HepG2 (cell line): ENCODE results near the gene ABCC1. TPM values are rescaled to one million over a fixed set of nuclear protein-coding genes. Genes with fewer than 3 reads are reported as not detected.

Experiments
- ATAC-seq: fragments of 200-7000 bp; cut with Tn5 transposase; 3 replicates; pipeline ENCODE4 v1.9.1; 2020; ENCODE audit warnings: mild to moderate bottlenecking, moderate library complexity
- BruUV-seq: library from RNA; stranded (reverse); fragments of 400-500 nt; replicated peaks from 2 replicates; lab custom pipeline; 2021; lab: Mats Ljungman, UMichigan
- CTCF ChIA-PET: fragments of 300-600 bp; formaldehyde crosslinking; extraction: SDS; loops from one replicate; lab custom pipeline; 2021; ENCODE audit warnings: low total read pairs, inconsistent platforms, low intra/inter-chr PET ratio; lab: Yijun Ruan, JAX
- POLR2A ChIA-PET: fragments of 350-600 bp; sonication (Branson Sonifier 250); formaldehyde crosslinking; loops from one replicate; lab custom pipeline; 2020; ENCODE audit warnings: antibody characterized with exemption, inconsistent platforms; lab: Yijun Ruan, JAX
- DNase-seq: peaks from one replicate; pipeline ENCODE4 v3.0.0-alpha.2; 2015; ENCODE audit warnings: low spot score
- FAIRE-seq: peaks from 3 replicates; lab custom pipeline; 2011; peaks lifted over from hg19 to GRCh38; lab: Jason Lieb, UNC
- H2AFZ ChIP-seq: one replicate; pipeline ENCODE4 v1.6.1; 2011; ENCODE audit warnings: low read length, inconsistent platforms
- H3K27ac ChIP-seq: fragments of 300-600 bp; 3 replicates; pipeline ENCODE4 v1.8.0; 2011; ENCODE audit warnings: mixed run types, mild to moderate bottlenecking, mixed read lengths, low read length, inconsistent platforms; ENCODE audit not compliant: insufficient read depth; ENCODE audit errors: extremely low read length
- H3K27me3 ChIP-seq, 2 experiments: fragments of 200-600 bp in 1 of 2; 2 replicates in 1 of 2; 3 replicates in 1 of 2; pipeline versions ENCODE4 v1.6.0 to v1.8.0; 2011; ENCODE audit warnings: low read length in 2 of 2, mild to moderate bottlenecking in 2 of 2, moderate library complexity in 2 of 2, inconsistent platforms in 1 of 2; ENCODE audit not compliant: insufficient read depth in 2 of 2, control insufficient read depth in 1 of 2
- H3K36me3 ChIP-seq, 2 experiments: fragments of 200-600 bp in 1 of 2; replicated peaks in 1 of 2; 2 replicates in 1 of 2; 3 replicates in 1 of 2; pipeline versions ENCODE4 v1.5.1 to v1.8.0; 2011; ENCODE audit warnings: low read length in 2 of 2, inconsistent platforms in 1 of 2; ENCODE audit not compliant: insufficient read depth in 2 of 2, control insufficient read depth in 1 of 2
- H3K4me1 ChIP-seq: 2 replicates; pipeline ENCODE4 v1.5.1; 2012; ENCODE audit warnings: low read length, inconsistent platforms; ENCODE audit not compliant: insufficient read depth
- H3K4me2 ChIP-seq: 2 replicates; pipeline ENCODE4 v1.6.0; 2011; ENCODE audit warnings: low read depth, low read length, inconsistent platforms
- H3K4me3 ChIP-seq, 3 experiments: fragments of 200-600 bp in 1 of 3; sonication (generic), shearing (Covaris generic) in 1 of 3; replicated peaks in 1 of 3; 2 replicates each; pipeline ENCODE4 v1.5.1; 2011 to 2016; ENCODE audit warnings: low read length in 3 of 3, inconsistent platforms in 2 of 3, low read depth in 2 of 3, mild to moderate bottlenecking in 2 of 3, control low read depth in 1 of 3, mixed read lengths in 1 of 3; ENCODE audit not compliant: insufficient read depth in 1 of 3
- H3K79me2 ChIP-seq: one replicate; pipeline ENCODE4 v1.6.1; 2011; ENCODE audit warnings: low read length, inconsistent platforms; ENCODE audit not compliant: insufficient read depth
- H3K9ac ChIP-seq: 2 replicates; pipeline ENCODE4 v1.6.0; 2011; ENCODE audit warnings: mild to moderate bottlenecking, low read depth, low read length, inconsistent platforms; ENCODE audit not compliant: insufficient read depth
- H3K9me3 ChIP-seq: 2 replicates; pipeline ENCODE4 v1.5.1; 2012; ENCODE audit warnings: mild to moderate bottlenecking, low read length
- H4K20me1 ChIP-seq: 2 replicates; pipeline ENCODE4 v1.6.0; 2011; ENCODE audit warnings: inconsistent platforms, mild to moderate bottlenecking, low read length, moderate library complexity; ENCODE audit not compliant: insufficient read depth
- DMAP1 ChIP-seq: IDR thresholded peaks from 2 replicates; pipeline ENCODE4 v1.6.1; 2016
- EED ChIP-seq: sonication (generic); formaldehyde crosslinking; IDR thresholded peaks from 2 replicates; pipeline ENCODE4 v1.5.0; 2020; ENCODE audit warnings: mild to moderate bottlenecking, missing genetic modification reagents
- MIER3 ChIP-seq: IDR thresholded peaks from 2 replicates; pipeline ENCODE4 v1.6.1; 2016; ENCODE audit warnings: missing compliant biosample characterization, borderline replicate concordance
- MYPOP ChIP-seq: sonication (generic); formaldehyde crosslinking; IDR thresholded peaks from 2 replicates; pipeline ENCODE4 v1.8.1; 2023; ENCODE audit warnings: mild to moderate bottlenecking, moderate library complexity, missing genetic modification reagents
- NFKBIZ ChIP-seq: IDR thresholded peaks from 2 replicates; pipeline ENCODE4 v1.6.1; 2018; ENCODE audit warnings: missing genetic modification reagents, missing compliant biosample characterization
- NFRKB ChIP-seq: fragments of 450-650 bp; IDR thresholded peaks from 2 replicates; pipeline ENCODE4 v1.6.1; 2017
- PCBP2 ChIP-seq: fragments of 200-400 bp; formaldehyde crosslinking; optimal IDR thresholded peaks from 2 replicates; pipeline ENCODE3; 2018; ENCODE audit warnings: low read length, low read depth; ENCODE audit not compliant: poor library complexity, severe bottlenecking
- SIX1 ChIP-seq: sonication (generic); formaldehyde crosslinking; IDR thresholded peaks from 2 replicates; pipeline ENCODE4 v1.4.0; 2020; ENCODE audit warnings: missing genetic modification reagents, borderline replicate concordance
- SMARCC2 ChIP-seq: fragments of 450-650 bp; IDR thresholded peaks from 2 replicates; pipeline ENCODE4 v1.6.1; 2017; ENCODE audit warnings: antibody characterized with exemption, mild to moderate bottlenecking
- ZFX ChIP-seq: sonication (generic); formaldehyde crosslinking; IDR thresholded peaks from 2 replicates; pipeline ENCODE4 v1.4.0; 2020; ENCODE audit warnings: mild to moderate bottlenecking, low read depth, missing genetic modification reagents, moderate library complexity
- ZMYM3 ChIP-seq: sonication (generic); formaldehyde crosslinking; IDR thresholded peaks from 2 replicates; pipeline ENCODE4 v1.5.1; 2020; ENCODE audit warnings: mild to moderate bottlenecking, missing genetic modification reagents
- ZNF180 ChIP-seq: sonication (generic); formaldehyde crosslinking; IDR thresholded peaks from 2 replicates; pipeline ENCODE4 v1.4.0; 2020; ENCODE audit warnings: low read depth, missing genetic modification reagents, borderline replicate concordance
- ZNF441 ChIP-seq: sonication (generic); formaldehyde crosslinking; IDR thresholded peaks from 2 replicates; pipeline ENCODE4 v1.7.0; 2021; ENCODE audit warnings: missing genetic modification reagents, borderline replicate concordance
- ZNF550 ChIP-seq: sonication (generic); formaldehyde crosslinking; IDR thresholded peaks from 2 replicates; pipeline ENCODE4 v1.4.0; 2020; ENCODE audit warnings: mild to moderate bottlenecking, missing genetic modification reagents, borderline replicate concordance
- ZNF614 ChIP-seq: IDR thresholded peaks from 2 replicates; pipeline ENCODE4 v1.6.1; 2018; ENCODE audit warnings: missing biosample characterization, missing genetic modification reagents, inconsistent platforms, borderline replicate concordance
- WGBS: methylation state at CpG from one replicate; pipeline ENCODE4 v1.1.6; 2017; ENCODE audit warnings: low lambda C conversion rate; 5-methylcytosine and 5-hydroxymethylcytosine counted together
- in situ Hi-C: cut with HindIII; loops from 2 replicates; pipeline ENCODE4 v1.10.0; 2017; ENCODE audit warnings: low pct_unique_long_range_greater_than_20kb; ENCODE audit not compliant: extremely low pct_ligation_motif_present
- intact Hi-C: fragments of 100-400 bp; cut with micrococcal nuclease; formaldehyde crosslinking; loops from one replicate; pipeline ENCODE4 v1.10.0; 2022; ENCODE audit not compliant: unreplicated experiment
- polyA plus RNA-seq, 8 experiments: library from polyadenylated mRNA; depleted of rRNA in 3 of 8; stranded (reverse) in 7 of 8; unstranded in 1 of 8; fragments of >200 nt; fragmentation: Illumina TruSeq in 4 of 8; extraction: Trizol in 4 of 8; gene quantifications; 2 replicates each; pipeline versions ENCODE4 v1.2.1 to v1.2.3, GENCODE V29; 2011 to 2016; ENCODE audit warnings: low read depth in 4 of 8, missing spikeins in 1 of 8, mixed read lengths in 1 of 8; ENCODE audit not compliant: insufficient read depth in 1 of 8
- total RNA-seq, 5 experiments: library from RNA; depleted of rRNA; stranded (reverse); fragments of >200 nt; fragmentation: Illumina TruSeq; extraction: Trizol; gene quantifications; 2 replicates each; pipeline ENCODE4 v1.2.3, GENCODE V29; 2016; ENCODE audit warnings: low read depth in 1 of 5
- TF ChIP-seq, protein P1 (sequence below): sonication (generic); formaldehyde crosslinking; IDR thresholded peaks from 2 replicates; pipeline ENCODE4 v1.4.0; 2020; ENCODE audit warnings: mild to moderate bottlenecking, missing genetic modification reagents
- TF ChIP-seq, protein P2 (sequence below): sonication (generic); formaldehyde crosslinking; IDR thresholded peaks from 2 replicates; pipeline ENCODE4 v1.5.1; 2020; ENCODE audit warnings: missing genetic modification reagents, mild to moderate bottlenecking, borderline replicate concordance
- TF ChIP-seq, protein P3 (sequence below): sonication (generic); formaldehyde crosslinking; IDR thresholded peaks from 2 replicates; pipeline ENCODE4 v1.8.0; 2022; ENCODE audit warnings: mild to moderate bottlenecking, missing genetic modification reagents; ENCODE audit not compliant: insufficient replicate concordance

The ABCC1 gene
- total and polyA plus RNA-seq, 2 of the 13 experiments (the other 11 are each of a cell fraction or from before 2014, with no cell fraction given), result 13.0 to 30.6 TPM

GRCh38 chr16:15950869-15951268 is 1.5 kb downstream of the ABCC1 start (continued):
- TF ChIP-seq MYPOP (CRISPR knock-in tag) (no peak), SMARCC2 (no peak), EED (CRISPR knock-in tag) (no peak), NFRKB (no peak), PCBP2 (no peak), ZNF441 (peak; percentile 2; the same call in 1 of the 2 replicates), DMAP1 (CRISPR knock-in tag) (no peak; the same call in 1 of the 2 replicates), SIX1 (no peak), ZNF550 (no peak)
- TF ChIP-seq, protein P1, sequence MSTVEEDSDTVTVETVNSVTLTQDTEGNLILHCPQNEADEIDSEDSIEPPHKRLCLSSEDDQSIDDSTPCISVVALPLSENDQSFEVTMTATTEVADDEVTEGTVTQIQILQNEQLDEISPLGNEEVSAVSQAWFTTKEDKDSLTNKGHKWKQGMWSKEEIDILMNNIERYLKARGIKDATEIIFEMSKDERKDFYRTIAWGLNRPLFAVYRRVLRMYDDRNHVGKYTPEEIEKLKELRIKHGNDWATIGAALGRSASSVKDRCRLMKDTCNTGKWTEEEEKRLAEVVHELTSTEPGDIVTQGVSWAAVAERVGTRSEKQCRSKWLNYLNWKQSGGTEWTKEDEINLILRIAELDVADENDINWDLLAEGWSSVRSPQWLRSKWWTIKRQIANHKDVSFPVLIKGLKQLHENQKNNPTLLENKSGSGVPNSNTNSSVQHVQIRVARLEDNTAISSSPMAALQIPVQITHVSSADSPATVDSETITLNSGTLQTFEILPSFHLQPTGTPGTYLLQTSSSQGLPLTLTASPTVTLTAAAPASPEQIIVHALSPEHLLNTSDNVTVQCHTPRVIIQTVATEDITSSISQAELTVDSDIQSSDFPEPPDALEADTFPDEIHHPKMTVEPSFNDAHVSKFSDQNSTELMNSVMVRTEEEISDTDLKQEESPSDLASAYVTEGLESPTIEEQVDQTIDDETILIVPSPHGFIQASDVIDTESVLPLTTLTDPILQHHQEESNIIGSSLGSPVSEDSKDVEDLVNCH (CRISPR knock-in tag), result no peak

DNA sequence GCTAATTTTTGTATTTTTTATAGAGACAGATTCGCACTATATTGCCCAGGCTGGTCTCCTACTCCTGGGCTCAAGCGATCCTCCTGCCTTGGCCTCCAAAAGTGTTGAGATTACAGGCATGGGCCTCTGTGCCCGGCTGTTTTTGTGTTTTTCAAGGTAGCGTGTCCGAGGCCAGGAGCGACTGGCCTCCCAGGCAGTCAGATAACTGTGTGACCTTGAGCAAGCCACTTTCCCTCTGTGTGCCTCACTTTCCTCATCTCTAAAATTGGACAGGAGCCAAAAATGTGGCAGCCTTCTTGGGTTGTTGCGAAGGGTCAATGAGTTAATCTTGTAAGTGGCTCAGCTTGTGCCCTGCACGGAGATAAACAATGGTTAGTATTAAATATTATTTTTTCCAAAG is 2.4 kb downstream of the ABCC1 start:
- FAIRE-seq (no peak), ATAC-seq (no peak), DNase-seq (peak; percentile 44)
- POLR2A ChIA-PET, result interaction anchor here (1.0 to 2.7 kb wide), 5 partner anchors 8 to 64 kb away, joined by 3 to 14 read pairs (median 6); partner anchors contain the start of gene CEP20
- Histone ChIP-seq H3K27me3 (no peaks in the 10 kb centered on the region; a peak in 1 of 5 replicates), H3K36me3 (peaks cover 0 to 2% of the 10 kb centered on the region in 2 experiments; a peak in 2 of 5 replicates), H2AFZ (no peak overlapping the region), H3K27ac (peak overlapping the region; percentile 20), H3K4me1 (peaks cover 71% of the 10 kb centered on the region), H3K4me3 (peak overlapping the region; percentile 2 to 42 (median 9); a peak in 4 of 6 replicates), H3K9ac (peak overlapping the region; percentile 16; the same call in 1 of the 2 replicates), H4K20me1 (peaks cover 46% of the 10 kb centered on the region), H3K79me2 (peaks cover 71% of the 10 kb centered on the region), H3K9me3 (no peaks in the 10 kb centered on the region), H3K4me2 (peak overlapping the region; percentile 83)
- no TSS peak for BruUV-seq
- intact Hi-C loops, result loop anchor here (5.0 kb wide), 1 partner anchor 45 kb away; no protein-coding TSS in a partner anchor
- in situ Hi-C loops, result no loop called here
- 53% methylated on average over 8 of the region's 8 CpGs for WGBS
- CTCF ChIA-PET, result no interaction called here
- TF ChIP-seq NFKBIZ (peak; percentile 19; the same call in 1 of the 2 replicates), ZNF180 (CRISPR knock-in tag) (peak; percentile 75; the same call in 1 of the 2 replicates), ZFX (CRISPR knock-in tag) (peak; percentile 56), ZMYM3 (CRISPR knock-in tag) (peak; percentile 46), ZNF614 (CRISPR knock-in tag) (0 out of 2 replicates have a peak, but pooled peaks have one; percentile 20), MIER3 (0 out of 2 replicates have a peak, but pooled peaks have one; percentile 41)
- TF ChIP-seq, protein P2, sequence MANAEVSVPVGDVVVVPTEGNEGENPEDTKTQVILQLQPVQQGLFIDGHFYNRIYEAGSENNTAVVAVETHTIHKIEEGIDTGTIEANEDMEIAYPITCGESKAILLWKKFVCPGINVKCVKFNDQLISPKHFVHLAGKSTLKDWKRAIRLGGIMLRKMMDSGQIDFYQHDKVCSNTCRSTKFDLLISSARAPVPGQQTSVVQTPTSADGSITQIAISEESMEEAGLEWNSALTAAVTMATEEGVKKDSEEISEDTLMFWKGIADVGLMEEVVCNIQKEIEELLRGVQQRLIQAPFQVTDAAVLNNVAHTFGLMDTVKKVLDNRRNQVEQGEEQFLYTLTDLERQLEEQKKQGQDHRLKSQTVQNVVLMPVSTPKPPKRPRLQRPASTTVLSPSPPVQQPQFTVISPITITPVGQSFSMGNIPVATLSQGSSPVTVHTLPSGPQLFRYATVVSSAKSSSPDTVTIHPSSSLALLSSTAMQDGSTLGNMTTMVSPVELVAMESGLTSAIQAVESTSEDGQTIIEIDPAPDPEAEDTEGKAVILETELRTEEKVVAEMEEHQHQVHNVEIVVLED, result no peak
- TF ChIP-seq, protein P3, sequence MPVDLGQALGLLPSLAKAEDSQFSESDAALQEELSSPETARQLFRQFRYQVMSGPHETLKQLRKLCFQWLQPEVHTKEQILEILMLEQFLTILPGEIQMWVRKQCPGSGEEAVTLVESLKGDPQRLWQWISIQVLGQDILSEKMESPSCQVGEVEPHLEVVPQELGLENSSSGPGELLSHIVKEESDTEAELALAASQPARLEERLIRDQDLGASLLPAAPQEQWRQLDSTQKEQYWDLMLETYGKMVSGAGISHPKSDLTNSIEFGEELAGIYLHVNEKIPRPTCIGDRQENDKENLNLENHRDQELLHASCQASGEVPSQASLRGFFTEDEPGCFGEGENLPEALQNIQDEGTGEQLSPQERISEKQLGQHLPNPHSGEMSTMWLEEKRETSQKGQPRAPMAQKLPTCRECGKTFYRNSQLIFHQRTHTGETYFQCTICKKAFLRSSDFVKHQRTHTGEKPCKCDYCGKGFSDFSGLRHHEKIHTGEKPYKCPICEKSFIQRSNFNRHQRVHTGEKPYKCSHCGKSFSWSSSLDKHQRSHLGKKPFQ (CRISPR knock-in tag), result peak; percentile 52
